VCaP (cell line): ENCODE data around the gene ZSWIM8.

Experiments
- H3K27ac ChIP-seq: fragments of 450-650 bp; 2 replicates; pipeline ENCODE4 v1.5.1; 2017
- CTCF ChIP-seq: fragments of 450-650 bp; conservative IDR thresholded peaks from 2 replicates; pipeline ENCODE4 v1.5.1; 2017; ENCODE audit warnings: mild to moderate bottlenecking, moderate library complexity

Gene ZSWIM8

GRCh38 chr10:73774637-73775036 lies 10.8 kb upstream of the ZSWIM8 start:
- TF ChIP-seq CTCF = peak; percentile 18; the same call in 1 of the 2 replicates
- H3K27ac ChIP-seq = peak overlapping the region; percentile 94

- TF ChIP-seq CTCF = no peak
- no peak overlapping the region for H3K27ac ChIP-seq
Observed at GRCh38 chr10:73779018-73779417, 6.4 kb upstream of the ZSWIM8 start.

- H3K27ac ChIP-seq = no peak overlapping the region
- no peak for TF ChIP-seq CTCF
Observed at GRCh38 chr10:73779539-73780197, 5.7 kb upstream of the ZSWIM8 start.

- no peak for TF ChIP-seq CTCF
- no peak overlapping the region; the same call in 1 of the 2 replicates for H3K27ac ChIP-seq
Observed at GRCh38 chr10:73780301-73780700, 5.1 kb upstream of the ZSWIM8 start.

- H3K27ac ChIP-seq = peak overlapping the region; percentile 88
- no peak for TF ChIP-seq CTCF
Observed at GRCh38 chr10:73780966-73781365, 4.4 kb upstream of the ZSWIM8 start.

GRCh38 chr10:73781548-73781878 lies 3.9 kb upstream of the ZSWIM8 start:
- no peak for TF ChIP-seq CTCF
- peak overlapping the region; percentile 88 for H3K27ac ChIP-seq

GRCh38 chr10:73781879-73782748 lies 3.3 kb upstream of the ZSWIM8 start, which contains the start of gene CHCHD1:
TSS of gene CHCHD1 (plus strand) at chr10:73782048. CDS start at chr10:73782076, 28 bp downstream.
- peak within 1 kb of the TSS; percentile 88 for H3K27ac ChIP-seq
- no peak for TF ChIP-seq CTCF
